Progenitor cell of endocrine pancreas (in vitro differentiated cells): ENCODE data around the gene TBC1D17. TPM values are rescaled to one million over a fixed set of nuclear protein-coding genes. Genes with fewer than 3 reads are reported as not detected.

ENCODE experiments used
- DNase-seq: peaks from one replicate; pipeline ENCODE4 v3.0.0; 2021; ENCODE audit warnings: low spot score; ENCODE audit not compliant: unreplicated experiment
- H3K27ac Mint-ChIP-seq: 2 replicates; pipeline ENCODE4 v1.8.0; 2021; ENCODE audit warnings: mild to moderate bottlenecking, moderate library complexity, mixed read lengths
- H3K27me3 Mint-ChIP-seq: 2 replicates; pipeline ENCODE4 v1.8.0; 2021; ENCODE audit warnings: mixed read lengths
- H3K36me3 Mint-ChIP-seq: 2 replicates; pipeline ENCODE4 v1.8.0; 2022; ENCODE audit warnings: mixed read lengths; ENCODE audit not compliant: insufficient read depth
- H3K4me1 Mint-ChIP-seq: 2 replicates; pipeline ENCODE4 v1.8.0; 2021; ENCODE audit warnings: low read depth, mixed read lengths
- H3K4me3 Mint-ChIP-seq: 2 replicates; pipeline ENCODE4 v1.8.0; 2021; ENCODE audit warnings: low read depth, mild to moderate bottlenecking, moderate library complexity, mixed read lengths
- H3K9me3 Mint-ChIP-seq: 2 replicates; pipeline ENCODE4 v1.8.0; 2021; ENCODE audit warnings: low read depth, mixed read lengths
- CTCF ChIP-seq: fragments of 200-600 bp; sonication (generic); IDR thresholded peaks from one replicate; pipeline ENCODE4 v1.5.0; 2021; ENCODE audit warnings: antibody characterized with exemption, mild to moderate bottlenecking; ENCODE audit not compliant: unreplicated experiment
- total RNA-seq: library from RNA; stranded (reverse); gene quantifications from 2 replicates; pipeline ENCODE4 v1.2.1, GENCODE V29; 2021

The TBC1D17 gene
- total RNA-seq, 1 donor from 2014 or later, result 44.6 TPM

- no peak overlapping the region for H3K4me3 Mint-ChIP-seq
- no peak for TF ChIP-seq CTCF
- H3K27me3 Mint-ChIP-seq, result no peaks in the 10 kb centered on the region
- peaks cover 12% of the 10 kb centered on the region for H3K4me1 Mint-ChIP-seq
- no peak overlapping the region for H3K27ac Mint-ChIP-seq
- no peak for DNase-seq
- peaks cover 15% of the 10 kb centered on the region for H3K36me3 Mint-ChIP-seq
- no peaks in the 10 kb centered on the region for H3K9me3 Mint-ChIP-seq
These were observed 31.2 kb downstream of the TBC1D17 start for GRCh38 chr19:49908480-49909420.

- no peak overlapping the region for H3K4me3 Mint-ChIP-seq
- TF ChIP-seq CTCF, result no peak
- H3K27ac Mint-ChIP-seq, result no peak overlapping the region
- DNase-seq, result no peak
- H3K9me3 Mint-ChIP-seq, result no peaks in the 10 kb centered on the region
- peaks cover 13% of the 10 kb centered on the region for H3K4me1 Mint-ChIP-seq
- H3K27me3 Mint-ChIP-seq, result no peaks in the 10 kb centered on the region
- peaks cover 25% of the 10 kb centered on the region for H3K36me3 Mint-ChIP-seq
These were observed 32.7 kb downstream of the TBC1D17 start for GRCh38 chr19:49910179-49910578.

GRCh38 chr19:49911381-49912145 is 34.1 kb downstream of the TBC1D17 start:
- peak overlapping the region; percentile 1 for H3K27ac Mint-ChIP-seq

GRCh38 chr19:49912965-49913685 is 35.6 kb downstream of the TBC1D17 start:
- Mint-ChIP-seq H3K27me3 (no peaks in the 10 kb centered on the region), H3K27ac (peak overlapping the region; percentile 78), H3K4me3 (no peak overlapping the region), H3K36me3 (peaks cover 30% of the 10 kb centered on the region), H3K4me1 (peaks cover 16% of the 10 kb centered on the region), H3K9me3 (no peaks in the 10 kb centered on the region)
- no peak for DNase-seq
- peak; percentile 50 for TF ChIP-seq CTCF

More at GRCh38 chr19:49911381-49912145, 34.1 kb downstream of the TBC1D17 start:
- H3K4me3 Mint-ChIP-seq, result no peak overlapping the region
- TF ChIP-seq CTCF, result no peak
- peaks cover 13% of the 10 kb centered on the region for H3K4me1 Mint-ChIP-seq
- peaks cover 30% of the 10 kb centered on the region for H3K36me3 Mint-ChIP-seq
- no peak for DNase-seq
- H3K9me3 Mint-ChIP-seq, result no peaks in the 10 kb centered on the region
- H3K27me3 Mint-ChIP-seq, result no peaks in the 10 kb centered on the region

- DNase-seq, result no peak
- Mint-ChIP-seq H3K4me3 (no peak overlapping the region), H3K9me3 (no peaks in the 10 kb centered on the region)
These were observed 36.2 kb downstream of the TBC1D17 start for GRCh38 chr19:49913720-49914119.

More at GRCh38 chr19:49913720-49914119, 36.2 kb downstream of the TBC1D17 start:
- Mint-ChIP-seq H3K4me1 (peaks cover 16% of the 10 kb centered on the region), H3K36me3 (peaks cover 32% of the 10 kb centered on the region), H3K27me3 (no peaks in the 10 kb centered on the region), H3K27ac (peak overlapping the region; percentile 78)
- TF ChIP-seq CTCF, result no peak
